A673 (cell line): ENCODE measurements around the gene RFC1. TPM values are rescaled to one million over a fixed set of nuclear protein-coding genes. Genes with fewer than 3 reads are reported as not detected.
"Not testable (repeated sequence)": the region's sequence is repeated elsewhere in the genome, so short reads cannot be mapped to it uniquely, and the experiment has no call there.

Experiments used
- BruUV-seq: library from RNA; stranded (reverse); fragments of 400-500 nt; replicated peaks from 2 replicates; lab custom pipeline; 2021; lab: Mats Ljungman, UMichigan
- CTCF ChIA-PET: fragments of 300-600 bp; sonication (Branson Sonifier 250); formaldehyde crosslinking; loops from one replicate; lab custom pipeline; 2022; ENCODE audit warnings: antibody characterized with exemption; lab: Charles Lee
- POLR2A ChIA-PET: fragments of 300-600 bp; sonication (Branson Sonifier 250); formaldehyde crosslinking; loops from one replicate; lab custom pipeline; 2022; ENCODE audit warnings: antibody characterized with exemption; ENCODE audit not compliant: low non-redundant PET; lab: Charles Lee
- DNase-seq: peaks from one replicate; pipeline ENCODE4 v3.0.0-alpha.2; 2015; ENCODE audit warnings: low spot score
- H3K27ac ChIP-seq: fragments of 200-600 bp; sonication (generic); 2 replicates; pipeline ENCODE4 v1.5.1; 2016; ENCODE audit warnings: mixed run types, low read depth, mild to moderate bottlenecking, mixed read lengths, antibody characterized with exemption, low read length; ENCODE audit not compliant: poor library complexity, severe bottlenecking
- H3K27me3 ChIP-seq: fragments of 200-600 bp; sonication (generic); replicated peaks from 2 replicates; pipeline ENCODE4 v1.6.1; 2017; ENCODE audit warnings: mixed run types, low read depth, mild to moderate bottlenecking, mixed read lengths, antibody characterized with exemption, low read length; ENCODE audit not compliant: insufficient read depth, poor library complexity
- H3K36me3 ChIP-seq: fragments of 200-600 bp; sonication (generic); 2 replicates; pipeline ENCODE4 v1.6.1; 2016; ENCODE audit warnings: mixed run types, mild to moderate bottlenecking, mixed read lengths, antibody characterized with exemption, low read length; ENCODE audit not compliant: insufficient read depth, poor library complexity, severe bottlenecking
- H3K4me1 ChIP-seq: fragments of 200-600 bp; sonication (generic); 2 replicates; pipeline ENCODE4 v1.6.1; 2017; ENCODE audit warnings: mixed run types, mild to moderate bottlenecking, mixed read lengths, antibody characterized with exemption, low read length; ENCODE audit not compliant: insufficient read depth, poor library complexity, severe bottlenecking
- H3K4me3 ChIP-seq: fragments of 200-600 bp; sonication (generic); 2 replicates; pipeline ENCODE4 v1.5.1; 2016; ENCODE audit warnings: low read depth, mixed run types, mild to moderate bottlenecking, mixed read lengths, low read length; ENCODE audit not compliant: poor library complexity, severe bottlenecking
- H3K9me3 ChIP-seq: fragments of 200-600 bp; sonication (generic); 2 replicates; pipeline ENCODE4 v1.6.1; 2016; ENCODE audit warnings: mixed run types, low read depth, mild to moderate bottlenecking, mixed read lengths, antibody characterized with exemption, low read length; ENCODE audit not compliant: poor library complexity, severe bottlenecking
- EZH2 ChIP-seq: fragments of 200-600 bp; sonication (generic); IDR thresholded peaks from 2 replicates; pipeline ENCODE4 v1.6.1; 2017; ENCODE audit warnings: borderline replicate concordance, low read depth, mild to moderate bottlenecking, mixed read lengths, antibody characterized with exemption, low read length; ENCODE audit not compliant: poor library complexity, severe bottlenecking
- intact Hi-C: fragments of 100-400 bp; cut with micrococcal nuclease; formaldehyde crosslinking; loops from one replicate; pipeline ENCODE4 v1.10.0; 2022; ENCODE audit not compliant: unreplicated experiment
- total RNA-seq: library from RNA; stranded (reverse); gene quantifications from 2 replicates; pipeline ENCODE4 v1.2.3, GENCODE V29; 2021
- TF ChIP-seq, protein P1 (sequence below): fragments of 300-800, 200-600 bp; sonication (generic); conservative IDR thresholded peaks from 2 replicates; pipeline ENCODE4 v1.5.1; 2017; ENCODE audit warnings: low read depth, mild to moderate bottlenecking, antibody characterized with exemption, low read length, moderate library complexity, mixed read lengths

The RFC1 gene
- total RNA-seq, 1 experiment from 2014 or later = 71.8 TPM

DNA sequence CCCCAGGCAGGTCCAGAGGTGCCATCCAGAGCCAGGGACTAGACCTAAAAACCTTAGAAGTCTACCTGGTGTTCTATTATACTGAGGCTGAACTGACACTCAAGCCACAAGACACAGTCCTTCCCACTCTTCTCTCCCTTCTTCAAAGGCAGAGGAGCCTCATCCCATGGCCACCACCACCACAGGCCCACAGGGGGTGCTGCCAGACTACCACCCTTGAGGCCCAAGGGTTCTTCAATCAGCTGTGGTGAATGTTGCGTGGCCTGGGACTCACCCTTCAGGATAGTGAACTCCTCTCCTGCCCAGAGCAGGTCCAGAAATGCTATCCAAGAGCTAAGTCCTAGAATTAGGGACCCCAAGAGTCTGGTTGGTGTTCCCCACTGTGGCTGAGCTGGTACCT lies 17.5 kb upstream of the RFC1 start:
- Histone ChIP-seq H3K36me3 (no peaks in the 10 kb centered on the region), H3K27me3 (peaks cover 10% of the 10 kb centered on the region), H3K9me3 (peaks cover 8% of the 10 kb centered on the region), H3K4me1 (no peaks in the 10 kb centered on the region), H3K4me3 (no peak overlapping the region), H3K27ac (no peak overlapping the region)
- BruUV-seq = no TSS peak
- no peak for DNase-seq
- ChIA-PET CTCF (no interaction called here), POLR2A (interaction anchor here (0.6 kb wide), 1 partner anchor 23 kb away, joined by 3 read pairs; no protein-coding TSS in a partner anchor)
- TF ChIP-seq, protein P1, sequence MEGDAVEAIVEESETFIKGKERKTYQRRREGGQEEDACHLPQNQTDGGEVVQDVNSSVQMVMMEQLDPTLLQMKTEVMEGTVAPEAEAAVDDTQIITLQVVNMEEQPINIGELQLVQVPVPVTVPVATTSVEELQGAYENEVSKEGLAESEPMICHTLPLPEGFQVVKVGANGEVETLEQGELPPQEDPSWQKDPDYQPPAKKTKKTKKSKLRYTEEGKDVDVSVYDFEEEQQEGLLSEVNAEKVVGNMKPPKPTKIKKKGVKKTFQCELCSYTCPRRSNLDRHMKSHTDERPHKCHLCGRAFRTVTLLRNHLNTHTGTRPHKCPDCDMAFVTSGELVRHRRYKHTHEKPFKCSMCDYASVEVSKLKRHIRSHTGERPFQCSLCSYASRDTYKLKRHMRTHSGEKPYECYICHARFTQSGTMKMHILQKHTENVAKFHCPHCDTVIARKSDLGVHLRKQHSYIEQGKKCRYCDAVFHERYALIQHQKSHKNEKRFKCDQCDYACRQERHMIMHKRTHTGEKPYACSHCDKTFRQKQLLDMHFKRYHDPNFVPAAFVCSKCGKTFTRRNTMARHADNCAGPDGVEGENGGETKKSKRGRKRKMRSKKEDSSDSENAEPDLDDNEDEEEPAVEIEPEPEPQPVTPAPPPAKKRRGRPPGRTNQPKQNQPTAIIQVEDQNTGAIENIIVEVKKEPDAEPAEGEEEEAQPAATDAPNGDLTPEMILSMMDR = no peak
- TF ChIP-seq EZH2 = no peak
- intact Hi-C loops = no loop called here

DNA sequence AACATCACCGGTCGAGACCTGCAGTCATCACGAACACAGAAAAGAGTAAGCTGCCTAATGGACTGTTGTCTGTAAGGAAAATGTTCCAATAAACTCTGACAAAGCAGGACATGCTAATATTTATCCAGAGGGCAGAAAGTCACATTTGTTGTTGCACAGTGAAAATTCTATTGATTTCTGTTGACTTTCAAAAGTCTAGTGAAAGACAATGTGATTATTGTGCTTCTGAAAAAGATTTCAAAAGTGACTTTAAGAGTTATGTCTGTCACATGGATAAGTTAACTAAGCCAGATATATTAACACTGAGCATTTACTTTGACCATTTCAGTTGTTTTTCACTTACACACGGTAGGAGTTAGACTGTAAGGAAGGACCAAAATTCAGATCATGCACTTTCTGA lies 9.3 kb upstream of the RFC1 start:
- Histone ChIP-seq H3K4me1 (no peaks in the 10 kb centered on the region), H3K4me3 (no peak overlapping the region), H3K27me3 (peaks cover 7% of the 10 kb centered on the region), H3K36me3 (no peaks in the 10 kb centered on the region), H3K27ac (no peak overlapping the region), H3K9me3 (peaks cover 12% of the 10 kb centered on the region)
- intact Hi-C loops = no loop called here
- BruUV-seq = no TSS peak
- ChIA-PET CTCF (no interaction called here), POLR2A (no interaction called here)
- no peak for TF ChIP-seq EZH2
- TF ChIP-seq, protein P1 = no peak
- DNase-seq = no peak

DNA sequence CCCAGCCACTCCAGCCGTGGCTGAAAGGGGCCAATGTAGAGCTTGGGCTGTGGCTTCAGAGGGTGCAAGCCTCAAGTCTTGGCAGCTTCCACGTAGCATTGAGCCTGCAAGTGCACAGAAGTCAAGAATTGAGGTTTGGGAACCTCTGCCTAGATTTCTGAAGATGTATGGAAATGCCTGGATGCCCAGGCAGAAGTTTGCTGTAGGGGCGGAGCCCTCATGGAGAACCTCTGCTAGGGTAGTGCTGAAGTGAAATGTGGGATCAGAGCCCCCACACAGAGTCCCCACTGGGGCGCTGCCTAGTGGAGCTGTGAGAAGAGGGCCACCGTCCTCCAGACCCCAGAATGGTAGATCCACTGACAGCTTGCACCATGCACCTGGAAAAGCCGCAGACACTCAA lies 5.0 kb upstream of the RFC1 start:
- H3K27me3 ChIP-seq, H3K9me3 ChIP-seq, POLR2A ChIA-PET, BruUV-seq, H3K27ac ChIP-seq, H3K4me3 ChIP-seq, H3K36me3 ChIP-seq, DNase-seq, intact Hi-C loops, H3K4me1 ChIP-seq, CTCF ChIA-PET: not testable (repeated sequence)

DNA sequence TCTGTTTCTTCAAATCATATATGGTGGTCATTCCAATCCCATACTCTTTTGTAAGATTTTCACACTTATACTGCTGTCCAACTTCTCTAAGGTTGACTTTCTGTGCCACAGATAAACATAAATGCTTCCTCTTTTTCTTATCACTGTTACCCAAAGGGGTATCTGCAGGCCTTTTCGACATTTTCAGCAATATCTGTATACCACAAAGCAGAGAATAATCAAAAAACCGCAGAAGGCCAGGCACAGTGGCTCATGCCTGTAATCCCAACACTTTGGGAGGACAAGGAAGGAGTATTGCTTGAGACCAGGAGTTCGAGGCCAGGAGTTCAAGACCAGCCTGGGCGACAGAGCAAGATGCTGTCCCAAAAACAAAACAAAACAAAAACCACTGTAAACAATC lies 3.1 kb upstream of the RFC1 start:
- Histone ChIP-seq H3K9me3 (peaks cover 3% of the 10 kb centered on the region), H3K4me1 (peaks cover 5% of the 10 kb centered on the region), H3K27ac (no peak overlapping the region), H3K27me3 (no peaks in the 10 kb centered on the region), H3K36me3 (no peaks in the 10 kb centered on the region), H3K4me3 (no peak overlapping the region)
- ChIA-PET POLR2A (no interaction called here), CTCF (no interaction called here)
- BruUV-seq = no TSS peak
- TF ChIP-seq, protein P1 = no peak
- no peak for TF ChIP-seq EZH2
- intact Hi-C loops = no loop called here
- DNase-seq = no peak
